PC-9 (cell line): ENCODE data around the gene TMPRSS5. TPM values are rescaled to one million over a fixed set of nuclear protein-coding genes. Genes with fewer than 3 reads are reported as not detected.

Experiments used
- BruUV-seq: library from RNA; stranded (reverse); fragments of 400-500 nt; replicated peaks from 2 replicates; lab custom pipeline; 2021; lab: Mats Ljungman, UMichigan
- CTCF ChIA-PET: fragments of 300-600 bp; sonication (Branson Sonifier 250); formaldehyde crosslinking; loops from one replicate; lab custom pipeline; 2022; ENCODE audit warnings: antibody characterized with exemption; lab: Charles Lee
- POLR2A ChIA-PET: fragments of 300-600 bp; sonication (Branson Sonifier 250); formaldehyde crosslinking; loops from one replicate; lab custom pipeline; 2022; ENCODE audit warnings: antibody characterized with exemption; ENCODE audit not compliant: unreplicated experiment; lab: Charles Lee
- DNase-seq, 2 experiments: peaks; one replicate each; pipeline versions ENCODE4 v3.0.0 to v3.0.0-alpha.2; 2015 to 2022; ENCODE audit warnings: mixed read lengths in 1 of 2
- H2AFZ ChIP-seq: fragments of 200-600 bp; sonication (generic); 2 replicates; pipeline ENCODE4 v1.8.1; 2017; ENCODE audit warnings: antibody characterized with exemption
- H3F3A ChIP-seq: fragments of 200-600 bp; sonication (generic); 2 replicates; pipeline ENCODE4 v1.8.1; 2017; ENCODE audit warnings: antibody characterized with exemption, mild to moderate bottlenecking, low read depth; ENCODE audit not compliant: insufficient read depth
- H3K27ac ChIP-seq: fragments of 200-600 bp; sonication (generic); 2 replicates; pipeline ENCODE4 v1.6.1; 2016; ENCODE audit warnings: mixed run types
- H3K27me3 ChIP-seq: fragments of 200-600 bp; sonication (generic); 2 replicates; pipeline ENCODE4 v1.6.1; 2016; ENCODE audit warnings: low read depth, mixed run types; ENCODE audit not compliant: insufficient read depth
- H3K36me3 ChIP-seq: fragments of 200-600 bp; sonication (generic); 2 replicates; pipeline ENCODE4 v1.6.1; 2016; ENCODE audit warnings: low read depth, mixed run types
- H3K4me1 ChIP-seq: fragments of 200-600 bp; sonication (generic); replicated peaks from 2 replicates; pipeline ENCODE4 v1.6.1; 2016; ENCODE audit warnings: mixed run types; ENCODE audit not compliant: insufficient read depth
- H3K4me2 ChIP-seq: fragments of 200-600 bp; sonication (generic); 2 replicates; pipeline ENCODE4 v1.6.1; 2017; ENCODE audit warnings: mixed run types
- H3K4me3 ChIP-seq: fragments of 200-600 bp; sonication (generic); 2 replicates; pipeline ENCODE4 v1.6.1; 2016; ENCODE audit warnings: mixed run types
- H3K79me2 ChIP-seq: fragments of 200-600 bp; sonication (generic); 2 replicates; pipeline ENCODE4 v1.6.1; 2017; ENCODE audit warnings: low read depth, mixed run types
- H3K9me2 ChIP-seq: fragments of 200-600 bp; sonication (generic); 2 replicates; pipeline ENCODE4 v1.8.1; 2017; ENCODE audit warnings: mild to moderate bottlenecking; ENCODE audit not compliant: insufficient read depth
- H3K9me3 ChIP-seq: fragments of 200-600 bp; sonication (generic); 2 replicates; pipeline ENCODE4 v1.8.1; 2016; ENCODE audit warnings: low read depth; ENCODE audit not compliant: insufficient read depth
- H4K20me1 ChIP-seq: fragments of 200-600 bp; sonication (generic); 2 replicates; pipeline ENCODE4 v1.8.1; 2017; ENCODE audit not compliant: insufficient read depth
- CTCF ChIP-seq: fragments of 200-600 bp; sonication (generic); conservative IDR thresholded peaks from 2 replicates; pipeline ENCODE4 v1.6.1; 2017; ENCODE audit warnings: mixed run types, antibody characterized with exemption, mild to moderate bottlenecking, moderate library complexity
- EZH2 ChIP-seq: fragments of 200-600 bp; sonication (generic); IDR thresholded peaks from 2 replicates; pipeline ENCODE4 v1.8.0; 2017; ENCODE audit warnings: antibody characterized with exemption, low read depth
- intact Hi-C: fragments of 100-400 bp; cut with micrococcal nuclease; formaldehyde crosslinking; loops from one replicate; pipeline ENCODE4 v1.10.0; 2022; ENCODE audit not compliant: unreplicated experiment
- total RNA-seq: library from RNA; stranded (reverse); gene quantifications from 2 replicates; pipeline ENCODE4 v1.2.3, GENCODE V29; 2021

Gene TMPRSS5
- total RNA-seq, 1 experiment from 2014 or later = 0.83 TPM

GRCh38 chr11:113724778-113725177 lies 18.7 kb upstream of the TMPRSS5 start:
- Histone ChIP-seq H3K9me2 (no peaks in the 10 kb centered on the region), H3K27ac (no peak overlapping the region), H3K36me3 (no peaks in the 10 kb centered on the region), H4K20me1 (no peaks in the 10 kb centered on the region), H3K79me2 (no peaks in the 10 kb centered on the region), H2AFZ (no peak overlapping the region), H3K9me3 (no peaks in the 10 kb centered on the region), H3F3A (no peaks in the 10 kb centered on the region), H3K4me2 (no peak overlapping the region), H3K27me3 (no peaks in the 10 kb centered on the region), H3K4me1 (no peaks in the 10 kb centered on the region), H3K4me3 (no peak overlapping the region)
- TF ChIP-seq EZH2 = no peak
- no peak for TF ChIP-seq CTCF
- intact Hi-C loops = no loop called here
- CTCF ChIA-PET = no interaction called here
- BruUV-seq = no TSS peak
- DNase-seq = no peak
- POLR2A ChIA-PET = no interaction called here

GRCh38 chr11:113723787-113724186 lies 17.7 kb upstream of the TMPRSS5 start:
- Histone ChIP-seq H3K4me1 (no peaks in the 10 kb centered on the region), H3K27ac (no peak overlapping the region), H3K9me2 (no peaks in the 10 kb centered on the region), H3K4me3 (no peak overlapping the region), H3K4me2 (no peak overlapping the region), H3F3A (no peaks in the 10 kb centered on the region), H3K79me2 (no peaks in the 10 kb centered on the region), H3K9me3 (no peaks in the 10 kb centered on the region), H4K20me1 (no peaks in the 10 kb centered on the region), H2AFZ (no peak overlapping the region), H3K36me3 (no peaks in the 10 kb centered on the region), H3K27me3 (no peaks in the 10 kb centered on the region)
- intact Hi-C loops = no loop called here
- no TSS peak for BruUV-seq
- POLR2A ChIA-PET = no interaction called here
- CTCF ChIA-PET = no interaction called here
- TF ChIP-seq CTCF (no peak), EZH2 (no peak)
- no peak for DNase-seq

- Histone ChIP-seq H2AFZ (no peak overlapping the region), H3K27me3 (no peaks in the 10 kb centered on the region), H3K9me3 (no peaks in the 10 kb centered on the region), H3K79me2 (no peaks in the 10 kb centered on the region), H3K9me2 (no peaks in the 10 kb centered on the region), H3K27ac (no peak overlapping the region), H3K4me3 (no peak overlapping the region), H3K4me1 (no peaks in the 10 kb centered on the region), H3K36me3 (no peaks in the 10 kb centered on the region), H3F3A (no peaks in the 10 kb centered on the region), H4K20me1 (no peaks in the 10 kb centered on the region), H3K4me2 (no peak overlapping the region)
- CTCF ChIA-PET = no interaction called here
- no peak for TF ChIP-seq CTCF
- no peak for TF ChIP-seq EZH2
- BruUV-seq = no TSS peak
- no peak for DNase-seq
- POLR2A ChIA-PET = no interaction called here
- intact Hi-C loops = no loop called here
These were observed 16.8 kb upstream of the TMPRSS5 start for GRCh38 chr11:113722934-113723333.
